Measurements from ENCODE around the gene SLC16A3. TPM values are rescaled to one million over a fixed set of nuclear protein-coding genes. Genes with fewer than 3 reads are reported as not detected.
A peak's percentile ranks its signal among the peaks of the same experiment; 100 is the strongest.

SLC16A3 gene
- total and polyA plus RNA-seq, 9 of the 15 experiments (the other 6 are each of a cell fraction or from before 2014, with no cell fraction given): 0.11 to 5.4 (median 1.2) TPM; not detected in 2

DNA sequence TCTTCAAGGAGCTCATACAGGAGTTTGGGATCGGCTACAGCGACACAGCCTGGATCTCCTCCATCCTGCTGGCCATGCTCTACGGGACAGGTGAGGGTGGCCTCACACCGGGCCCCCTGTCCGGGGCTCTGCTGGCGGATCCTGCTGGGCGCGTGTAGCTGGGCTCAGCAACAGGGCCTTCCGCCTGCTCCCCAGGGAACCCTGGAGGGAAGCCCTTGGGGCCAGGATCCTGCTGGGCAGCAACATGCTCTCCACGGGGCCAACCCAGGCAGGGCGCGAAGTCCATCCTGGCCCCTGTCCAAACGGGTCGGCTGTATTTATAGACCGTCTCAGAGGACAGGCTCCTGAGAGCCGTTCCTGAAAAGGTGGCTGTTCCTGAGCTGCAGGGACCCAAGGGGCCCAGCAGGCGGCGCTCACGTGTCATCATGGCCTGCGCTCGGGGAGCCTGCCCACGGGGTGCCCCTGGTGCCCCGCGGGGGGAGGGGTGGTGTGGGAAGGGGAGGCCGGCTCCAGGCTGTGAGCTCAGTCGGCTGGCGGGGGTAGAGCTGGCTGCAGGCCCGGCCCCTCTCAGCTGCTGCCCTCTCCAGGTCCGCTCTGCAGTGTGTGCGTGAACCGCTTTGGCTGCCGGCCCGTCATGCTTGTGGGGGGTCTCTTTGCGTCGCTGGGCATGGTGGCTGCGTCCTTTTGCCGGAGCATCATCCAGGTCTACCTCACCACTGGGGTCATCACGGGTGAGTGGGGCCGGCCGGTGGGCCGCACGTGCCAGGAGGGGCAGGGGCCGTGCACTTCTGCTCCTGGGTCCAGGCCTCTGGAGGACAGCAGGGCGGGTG lies 7.5 kb downstream of the SLC16A3 start (continued):
- TF ChIP-seq, protein P1, sequence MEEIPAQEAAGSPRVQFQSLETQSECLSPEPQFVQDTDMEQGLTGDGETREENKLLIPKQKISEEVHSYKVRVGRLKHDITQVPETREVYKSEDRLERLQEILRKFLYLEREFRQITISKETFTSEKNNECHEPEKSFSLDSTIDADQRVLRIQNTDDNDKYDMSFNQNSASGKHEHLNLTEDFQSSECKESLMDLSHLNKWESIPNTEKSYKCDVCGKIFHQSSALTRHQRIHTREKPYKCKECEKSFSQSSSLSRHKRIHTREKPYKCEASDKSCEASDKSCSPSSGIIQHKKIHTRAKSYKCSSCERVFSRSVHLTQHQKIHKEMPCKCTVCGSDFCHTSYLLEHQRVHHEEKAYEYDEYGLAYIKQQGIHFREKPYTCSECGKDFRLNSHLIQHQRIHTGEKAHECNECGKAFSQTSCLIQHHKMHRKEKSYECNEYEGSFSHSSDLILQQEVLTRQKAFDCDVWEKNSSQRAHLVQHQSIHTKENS (CRISPR knock-in tag; IDR thresholded peaks at IDR 0.05): no peak
- TF ChIP-seq DPF2 (IDR thresholded peaks at IDR 0.05) (peak; percentile 15; the same call in 1 of the 2 replicates), BDP1 (IDR thresholded peaks at IDR 0.05; ENCODE audit: insufficient read depth, insufficient read length) (no peak), TOE1 (IDR thresholded peaks at IDR 0.05; ENCODE audit: borderline replicate concordance) (no peak), TOE1 (CRISPR knock-in tag; IDR thresholded peaks at IDR 0.05; ENCODE audit: borderline replicate concordance, low read depth) (0 out of 2 replicates have a peak, but pooled peaks have one; percentile 68), NONO (IDR thresholded peaks at IDR 0.05; ENCODE audit: low read depth in 2 of 2, low read length in 1 of 2) (0 out of 4 replicates have a peak, but pooled peaks of 1 of the 2 experiments have one; percentile 28)
- TF ChIP-seq, protein P2, sequence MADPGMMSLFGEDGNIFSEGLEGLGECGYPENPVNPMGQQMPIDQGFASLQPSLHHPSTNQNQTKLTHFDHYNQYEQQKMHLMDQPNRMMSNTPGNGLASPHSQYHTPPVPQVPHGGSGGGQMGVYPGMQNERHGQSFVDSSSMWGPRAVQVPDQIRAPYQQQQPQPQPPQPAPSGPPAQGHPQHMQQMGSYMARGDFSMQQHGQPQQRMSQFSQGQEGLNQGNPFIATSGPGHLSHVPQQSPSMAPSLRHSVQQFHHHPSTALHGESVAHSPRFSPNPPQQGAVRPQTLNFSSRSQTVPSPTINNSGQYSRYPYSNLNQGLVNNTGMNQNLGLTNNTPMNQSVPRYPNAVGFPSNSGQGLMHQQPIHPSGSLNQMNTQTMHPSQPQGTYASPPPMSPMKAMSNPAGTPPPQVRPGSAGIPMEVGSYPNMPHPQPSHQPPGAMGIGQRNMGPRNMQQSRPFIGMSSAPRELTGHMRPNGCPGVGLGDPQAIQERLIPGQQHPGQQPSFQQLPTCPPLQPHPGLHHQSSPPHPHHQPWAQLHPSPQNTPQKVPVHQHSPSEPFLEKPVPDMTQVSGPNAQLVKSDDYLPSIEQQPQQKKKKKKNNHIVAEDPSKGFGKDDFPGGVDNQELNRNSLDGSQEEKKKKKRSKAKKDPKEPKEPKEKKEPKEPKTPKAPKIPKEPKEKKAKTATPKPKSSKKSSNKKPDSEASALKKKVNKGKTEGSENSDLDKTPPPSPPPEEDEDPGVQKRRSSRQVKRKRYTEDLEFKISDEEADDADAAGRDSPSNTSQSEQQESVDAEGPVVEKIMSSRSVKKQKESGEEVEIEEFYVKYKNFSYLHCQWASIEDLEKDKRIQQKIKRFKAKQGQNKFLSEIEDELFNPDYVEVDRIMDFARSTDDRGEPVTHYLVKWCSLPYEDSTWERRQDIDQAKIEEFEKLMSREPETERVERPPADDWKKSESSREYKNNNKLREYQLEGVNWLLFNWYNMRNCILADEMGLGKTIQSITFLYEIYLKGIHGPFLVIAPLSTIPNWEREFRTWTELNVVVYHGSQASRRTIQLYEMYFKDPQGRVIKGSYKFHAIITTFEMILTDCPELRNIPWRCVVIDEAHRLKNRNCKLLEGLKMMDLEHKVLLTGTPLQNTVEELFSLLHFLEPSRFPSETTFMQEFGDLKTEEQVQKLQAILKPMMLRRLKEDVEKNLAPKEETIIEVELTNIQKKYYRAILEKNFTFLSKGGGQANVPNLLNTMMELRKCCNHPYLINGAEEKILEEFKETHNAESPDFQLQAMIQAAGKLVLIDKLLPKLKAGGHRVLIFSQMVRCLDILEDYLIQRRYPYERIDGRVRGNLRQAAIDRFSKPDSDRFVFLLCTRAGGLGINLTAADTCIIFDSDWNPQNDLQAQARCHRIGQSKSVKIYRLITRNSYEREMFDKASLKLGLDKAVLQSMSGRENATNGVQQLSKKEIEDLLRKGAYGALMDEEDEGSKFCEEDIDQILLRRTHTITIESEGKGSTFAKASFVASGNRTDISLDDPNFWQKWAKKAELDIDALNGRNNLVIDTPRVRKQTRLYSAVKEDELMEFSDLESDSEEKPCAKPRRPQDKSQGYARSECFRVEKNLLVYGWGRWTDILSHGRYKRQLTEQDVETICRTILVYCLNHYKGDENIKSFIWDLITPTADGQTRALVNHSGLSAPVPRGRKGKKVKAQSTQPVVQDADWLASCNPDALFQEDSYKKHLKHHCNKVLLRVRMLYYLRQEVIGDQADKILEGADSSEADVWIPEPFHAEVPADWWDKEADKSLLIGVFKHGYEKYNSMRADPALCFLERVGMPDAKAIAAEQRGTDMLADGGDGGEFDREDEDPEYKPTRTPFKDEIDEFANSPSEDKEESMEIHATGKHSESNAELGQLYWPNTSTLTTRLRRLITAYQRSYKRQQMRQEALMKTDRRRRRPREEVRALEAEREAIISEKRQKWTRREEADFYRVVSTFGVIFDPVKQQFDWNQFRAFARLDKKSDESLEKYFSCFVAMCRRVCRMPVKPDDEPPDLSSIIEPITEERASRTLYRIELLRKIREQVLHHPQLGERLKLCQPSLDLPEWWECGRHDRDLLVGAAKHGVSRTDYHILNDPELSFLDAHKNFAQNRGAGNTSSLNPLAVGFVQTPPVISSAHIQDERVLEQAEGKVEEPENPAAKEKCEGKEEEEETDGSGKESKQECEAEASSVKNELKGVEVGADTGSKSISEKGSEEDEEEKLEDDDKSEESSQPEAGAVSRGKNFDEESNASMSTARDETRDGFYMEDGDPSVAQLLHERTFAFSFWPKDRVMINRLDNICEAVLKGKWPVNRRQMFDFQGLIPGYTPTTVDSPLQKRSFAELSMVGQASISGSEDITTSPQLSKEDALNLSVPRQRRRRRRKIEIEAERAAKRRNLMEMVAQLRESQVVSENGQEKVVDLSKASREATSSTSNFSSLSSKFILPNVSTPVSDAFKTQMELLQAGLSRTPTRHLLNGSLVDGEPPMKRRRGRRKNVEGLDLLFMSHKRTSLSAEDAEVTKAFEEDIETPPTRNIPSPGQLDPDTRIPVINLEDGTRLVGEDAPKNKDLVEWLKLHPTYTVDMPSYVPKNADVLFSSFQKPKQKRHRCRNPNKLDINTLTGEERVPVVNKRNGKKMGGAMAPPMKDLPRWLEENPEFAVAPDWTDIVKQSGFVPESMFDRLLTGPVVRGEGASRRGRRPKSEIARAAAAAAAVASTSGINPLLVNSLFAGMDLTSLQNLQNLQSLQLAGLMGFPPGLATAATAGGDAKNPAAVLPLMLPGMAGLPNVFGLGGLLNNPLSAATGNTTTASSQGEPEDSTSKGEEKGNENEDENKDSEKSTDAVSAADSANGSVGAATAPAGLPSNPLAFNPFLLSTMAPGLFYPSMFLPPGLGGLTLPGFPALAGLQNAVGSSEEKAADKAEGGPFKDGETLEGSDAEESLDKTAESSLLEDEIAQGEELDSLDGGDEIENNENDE (IDR thresholded peaks at IDR 0.05; ENCODE audit: low read depth, low read length): no peak
- TF ChIP-seq, protein P3, sequence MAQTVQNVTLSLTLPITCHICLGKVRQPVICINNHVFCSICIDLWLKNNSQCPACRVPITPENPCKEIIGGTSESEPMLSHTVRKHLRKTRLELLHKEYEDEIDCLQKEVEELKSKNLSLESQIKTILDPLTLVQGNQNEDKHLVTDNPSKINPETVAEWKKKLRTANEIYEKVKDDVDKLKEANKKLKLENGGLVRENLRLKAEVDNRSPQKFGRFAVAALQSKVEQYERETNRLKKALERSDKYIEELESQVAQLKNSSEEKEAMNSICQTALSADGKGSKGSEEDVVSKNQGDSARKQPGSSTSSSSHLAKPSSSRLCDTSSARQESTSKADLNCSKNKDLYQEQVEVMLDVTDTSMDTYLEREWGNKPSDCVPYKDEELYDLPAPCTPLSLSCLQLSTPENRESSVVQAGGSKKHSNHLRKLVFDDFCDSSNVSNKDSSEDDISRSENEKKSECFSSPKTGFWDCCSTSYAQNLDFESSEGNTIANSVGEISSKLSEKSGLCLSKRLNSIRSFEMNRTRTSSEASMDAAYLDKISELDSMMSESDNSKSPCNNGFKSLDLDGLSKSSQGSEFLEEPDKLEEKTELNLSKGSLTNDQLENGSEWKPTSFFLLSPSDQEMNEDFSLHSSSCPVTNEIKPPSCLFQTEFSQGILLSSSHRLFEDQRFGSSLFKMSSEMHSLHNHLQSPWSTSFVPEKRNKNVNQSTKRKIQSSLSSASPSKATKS (CRISPR knock-in tag; IDR thresholded peaks at IDR 0.05): no peak
- TF ChIP-seq, protein P4, sequence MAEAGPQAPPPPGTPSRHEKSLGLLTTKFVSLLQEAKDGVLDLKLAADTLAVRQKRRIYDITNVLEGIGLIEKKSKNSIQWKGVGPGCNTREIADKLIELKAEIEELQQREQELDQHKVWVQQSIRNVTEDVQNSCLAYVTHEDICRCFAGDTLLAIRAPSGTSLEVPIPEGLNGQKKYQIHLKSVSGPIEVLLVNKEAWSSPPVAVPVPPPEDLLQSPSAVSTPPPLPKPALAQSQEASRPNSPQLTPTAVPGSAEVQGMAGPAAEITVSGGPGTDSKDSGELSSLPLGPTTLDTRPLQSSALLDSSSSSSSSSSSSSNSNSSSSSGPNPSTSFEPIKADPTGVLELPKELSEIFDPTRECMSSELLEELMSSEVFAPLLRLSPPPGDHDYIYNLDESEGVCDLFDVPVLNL (CRISPR knock-in tag; IDR thresholded peaks at IDR 0.05; ENCODE audit: low read depth): no peak; the same call in 1 of the 2 replicates
